Measurements from ENCODE around the gene COPG2.

DNA sequence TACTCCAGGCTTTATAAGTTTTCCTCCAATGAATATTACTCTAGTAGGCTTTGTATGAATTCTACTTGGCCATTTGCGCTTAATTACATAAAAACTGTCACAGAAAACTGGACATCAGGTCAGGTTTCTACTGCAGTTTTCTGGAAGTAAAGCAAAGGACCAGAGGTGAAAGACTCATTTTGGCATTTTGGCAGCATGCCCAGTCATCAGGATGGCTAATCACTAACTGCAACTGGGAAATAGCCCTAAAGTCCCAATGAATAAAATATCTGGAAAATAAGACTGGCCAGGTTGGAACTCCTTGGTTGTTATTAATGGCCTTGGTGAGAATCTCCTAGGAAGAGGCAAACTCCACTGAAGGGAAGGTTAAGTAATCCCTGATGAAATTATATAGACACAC lies 75.5 kb downstream of the COPG2 start:
- TF ChIP-seq, protein P1, sequence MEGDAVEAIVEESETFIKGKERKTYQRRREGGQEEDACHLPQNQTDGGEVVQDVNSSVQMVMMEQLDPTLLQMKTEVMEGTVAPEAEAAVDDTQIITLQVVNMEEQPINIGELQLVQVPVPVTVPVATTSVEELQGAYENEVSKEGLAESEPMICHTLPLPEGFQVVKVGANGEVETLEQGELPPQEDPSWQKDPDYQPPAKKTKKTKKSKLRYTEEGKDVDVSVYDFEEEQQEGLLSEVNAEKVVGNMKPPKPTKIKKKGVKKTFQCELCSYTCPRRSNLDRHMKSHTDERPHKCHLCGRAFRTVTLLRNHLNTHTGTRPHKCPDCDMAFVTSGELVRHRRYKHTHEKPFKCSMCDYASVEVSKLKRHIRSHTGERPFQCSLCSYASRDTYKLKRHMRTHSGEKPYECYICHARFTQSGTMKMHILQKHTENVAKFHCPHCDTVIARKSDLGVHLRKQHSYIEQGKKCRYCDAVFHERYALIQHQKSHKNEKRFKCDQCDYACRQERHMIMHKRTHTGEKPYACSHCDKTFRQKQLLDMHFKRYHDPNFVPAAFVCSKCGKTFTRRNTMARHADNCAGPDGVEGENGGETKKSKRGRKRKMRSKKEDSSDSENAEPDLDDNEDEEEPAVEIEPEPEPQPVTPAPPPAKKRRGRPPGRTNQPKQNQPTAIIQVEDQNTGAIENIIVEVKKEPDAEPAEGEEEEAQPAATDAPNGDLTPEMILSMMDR (IDR thresholded peaks at IDR 0.05) = no peak
- TF ChIP-seq EZH2 (IDR thresholded peaks at IDR 0.05) = no peak
- no peak for TF ChIP-seq EZH2phosphoT487 (IDR thresholded peaks at IDR 0.05)
